Breast epithelium (tissue), 3 donors: ENCODE measurements around the gene USP3.

Experiments used
- CTCF ChIP-seq, 3 donors: fragments of 450-650 bp; IDR thresholded peaks; one replicate each; pipeline ENCODE4 v1.5.1; 2016 to 2017; ENCODE audit warnings: antibody characterized with exemption in 3 of 3, mild to moderate bottlenecking in 3 of 3, moderate library complexity in 3 of 3
- POLR2A ChIP-seq: fragments of 450-650 bp; IDR thresholded peaks from one replicate; pipeline ENCODE4 v1.6.1; 2016; ENCODE audit warnings: antibody characterized with exemption, mild to moderate bottlenecking, moderate library complexity

GRCh38 chr15:63497642-63498467, 6.5 kb upstream of the USP3 start:
- TF ChIP-seq POLR2A = no peak
- no peak for TF ChIP-seq CTCF (IDR thresholded peaks at IDR 0.05)
